Hematopoietic multipotent progenitor cell treated with erythropoietin and hydrocortisone succinate and interleukin-3 and kit ligand, for 8 days (in vitro differentiated cells): Measurements from ENCODE around the gene ARID5B.

Source experiments
- DNase-seq: peaks from one replicate; pipeline ENCODE4 v3.0.0-alpha.2; 2015

The ARID5B gene

GRCh38 chr10:61939902-61940301 lies 38.4 kb downstream of the ARID5B start:
- no peak for DNase-seq

DNA sequence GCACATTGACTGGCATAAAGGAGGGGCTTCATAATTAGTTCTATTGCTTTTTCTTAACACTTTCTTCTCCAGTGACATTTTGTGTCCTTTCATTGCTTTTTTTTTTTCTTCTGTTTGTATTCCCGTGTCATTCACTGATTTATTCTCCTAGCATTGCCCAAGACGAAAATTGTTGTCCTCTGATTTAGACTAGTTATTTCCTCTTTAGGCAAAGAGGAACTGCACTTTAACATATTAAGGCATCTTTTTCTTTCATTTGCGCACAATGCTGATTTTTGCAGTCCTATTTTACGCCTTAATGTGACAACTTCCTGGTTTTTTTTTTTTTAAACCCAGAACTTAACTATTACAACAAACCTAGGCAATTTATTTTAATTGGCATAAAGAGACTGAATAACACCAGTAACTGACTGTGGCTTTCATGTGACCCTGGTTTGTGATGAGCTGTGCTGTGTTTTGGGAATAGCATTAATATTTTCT lies 39.7 kb downstream of the ARID5B start:
- DNase-seq = peak; percentile 10

GRCh38 chr10:61942604-61943461 lies 41.3 kb downstream of the ARID5B start:
- peak; percentile 62 for DNase-seq

DNA sequence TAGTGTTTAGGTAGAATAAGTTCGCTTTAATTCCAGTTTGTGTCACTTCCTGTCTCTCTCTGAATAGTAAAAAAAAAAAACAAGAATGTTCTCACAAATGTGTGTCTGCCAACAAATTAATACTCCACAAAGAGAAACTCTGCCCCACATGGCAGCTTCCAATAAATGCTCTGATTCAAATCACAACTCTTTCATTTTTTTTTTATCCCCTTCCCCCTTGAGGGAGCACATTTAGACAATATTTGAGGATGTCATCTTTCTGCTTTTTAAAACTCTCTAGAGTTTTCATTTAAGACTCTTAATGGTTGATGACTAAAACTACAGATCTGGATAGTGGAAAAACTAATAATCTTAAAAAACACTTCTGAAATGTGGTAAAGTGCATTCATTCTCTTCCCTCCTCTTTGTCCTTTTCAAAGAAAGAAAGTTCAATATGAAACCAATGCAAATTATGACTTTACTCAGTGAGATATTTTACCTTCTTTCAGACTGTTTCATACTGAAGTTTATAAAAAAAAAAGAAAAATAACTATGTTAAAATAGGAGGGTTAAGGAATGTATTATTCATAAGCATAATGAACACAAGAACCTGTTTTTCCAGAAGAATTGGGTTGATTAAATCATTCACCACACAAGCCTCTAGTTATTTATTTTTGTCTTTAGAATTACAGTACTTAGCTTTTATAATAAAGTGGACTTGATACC lies 42.3 kb downstream of the ARID5B start:
- DNase-seq = peak; percentile 14

DNA sequence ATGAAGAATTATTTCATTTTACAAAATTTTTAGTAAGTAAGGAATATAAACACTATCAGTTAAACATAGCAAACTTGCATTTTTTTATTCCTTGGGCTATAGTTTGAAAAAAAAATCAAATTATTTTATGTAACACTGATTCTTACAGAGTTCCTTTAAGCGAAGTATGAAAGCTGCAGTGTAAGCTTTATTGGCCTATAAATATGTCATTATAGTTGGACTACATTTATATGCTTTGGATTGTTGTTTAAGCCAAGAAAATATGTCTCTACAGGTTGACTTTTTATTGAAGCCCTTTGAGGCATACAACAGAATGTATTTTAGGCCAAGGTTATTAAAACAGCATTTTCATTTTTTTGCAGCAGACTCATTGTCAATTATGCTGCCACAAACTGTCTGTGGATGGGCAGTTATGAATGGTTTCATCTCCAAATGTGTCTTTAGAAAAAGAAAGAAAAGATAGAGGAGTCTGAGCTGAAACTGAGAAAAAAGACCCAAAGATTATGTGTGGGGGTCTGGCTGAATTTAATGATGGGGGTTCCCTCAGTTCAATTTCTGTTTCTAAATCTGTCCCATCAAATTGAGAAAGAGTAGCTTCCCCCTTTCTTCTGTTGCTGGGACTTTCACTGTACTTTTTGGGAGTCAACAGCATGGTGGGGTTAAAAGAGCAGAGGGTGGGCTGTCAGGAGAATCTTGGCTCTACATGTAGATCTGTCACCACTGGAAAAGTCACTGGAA lies 43.1 kb downstream of the ARID5B start:
- DNase-seq = no peak

DNA sequence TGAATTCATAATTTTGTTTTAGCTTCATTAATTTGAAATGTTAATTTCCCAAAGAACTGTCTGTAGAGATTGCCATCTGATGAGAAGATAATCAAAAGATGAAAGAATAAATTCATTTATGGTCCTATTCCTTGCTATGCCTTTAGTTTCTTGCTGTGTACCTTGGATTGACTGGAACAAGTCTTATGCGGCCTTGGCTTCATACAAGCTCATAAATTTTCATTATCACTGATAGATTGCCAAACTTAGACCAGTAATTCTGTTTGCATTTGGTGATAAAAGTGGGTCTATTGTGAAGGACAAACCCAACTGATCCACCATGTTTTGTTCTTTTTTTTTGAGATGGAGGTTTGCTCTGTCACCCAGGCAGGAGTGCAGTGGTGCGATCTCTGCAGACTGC lies 48.2 kb downstream of the ARID5B start:
- DNase-seq = no peak

DNA sequence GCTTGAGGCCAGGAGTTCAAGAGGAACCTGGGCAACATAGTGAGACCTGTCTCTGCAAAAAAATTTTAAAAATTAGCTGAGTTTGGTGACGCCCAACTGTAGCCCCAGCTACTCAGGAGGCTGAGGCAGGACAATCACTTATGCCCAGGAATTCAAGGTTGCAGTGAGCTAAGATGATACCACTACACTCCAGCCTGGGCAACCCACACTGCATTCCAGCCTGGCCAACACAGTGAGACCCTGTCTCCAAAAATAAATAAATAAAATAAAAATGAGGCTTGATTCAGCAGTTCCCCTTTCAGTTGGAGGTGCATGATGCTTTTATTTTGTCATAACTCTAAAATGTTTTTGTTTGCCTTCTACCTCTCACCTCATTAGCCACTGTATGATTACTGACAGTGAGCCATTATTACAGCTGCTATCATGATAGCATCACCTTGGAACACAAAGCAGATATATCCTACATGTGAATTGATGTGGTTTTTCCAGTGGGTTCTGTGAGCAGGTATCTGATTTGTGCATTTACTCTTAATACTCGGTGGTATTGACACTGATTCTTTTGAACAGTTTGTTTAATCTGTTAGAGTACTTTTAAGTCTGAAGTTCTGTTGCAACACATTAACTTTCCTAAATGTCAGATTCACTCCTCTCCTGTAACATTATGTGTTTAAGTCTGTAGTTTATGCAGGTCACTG lies 49.1 kb downstream of the ARID5B start:
- DNase-seq = no peak

DNA sequence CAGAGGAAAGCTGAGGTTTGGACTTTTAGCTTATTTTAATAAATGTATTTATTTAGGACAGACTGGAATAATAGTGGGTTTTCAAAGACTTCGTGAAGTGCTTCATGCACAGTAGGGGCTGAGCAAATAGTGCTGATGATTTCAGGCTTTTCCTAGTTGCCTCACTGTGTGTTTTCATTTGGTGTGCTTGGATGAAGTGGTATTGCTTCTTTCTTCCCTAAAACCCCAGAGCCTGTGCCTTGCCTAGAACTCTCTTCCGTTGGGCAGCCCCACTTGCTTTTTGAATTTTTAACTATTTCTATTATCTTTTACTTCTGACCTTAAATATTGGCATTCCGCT lies 49.6 kb downstream of the ARID5B start:
- no peak for DNase-seq

GRCh38 chr10:61952028-61952674 lies 50.7 kb downstream of the ARID5B start:
- DNase-seq = no peak

- no peak for DNase-seq
These were observed 51.7 kb downstream of the ARID5B start for GRCh38 chr10:61953183-61953582.

GRCh38 chr10:61957806-61958205 lies 56.3 kb downstream of the ARID5B start:
- no peak for DNase-seq

DNA sequence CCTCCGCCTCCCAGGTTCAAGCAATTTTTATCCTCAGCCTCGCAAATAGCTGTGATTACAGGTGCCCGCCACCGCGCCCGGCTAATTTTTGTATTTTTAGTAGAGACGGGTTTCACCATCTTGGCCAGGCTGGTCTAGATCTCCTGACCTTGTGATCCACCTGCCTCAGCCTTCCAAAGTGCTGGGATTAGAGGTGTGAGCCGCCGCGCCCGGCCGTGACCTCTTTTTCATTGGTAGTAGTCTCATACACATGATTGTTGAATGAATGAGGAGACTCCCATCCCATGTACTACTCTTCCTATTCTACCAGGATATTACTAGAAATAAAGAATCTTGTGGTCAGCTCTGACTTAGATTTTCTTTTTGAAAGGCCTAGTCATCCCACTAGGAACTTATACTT lies 56.8 kb downstream of the ARID5B start:
- DNase-seq = no peak

DNA sequence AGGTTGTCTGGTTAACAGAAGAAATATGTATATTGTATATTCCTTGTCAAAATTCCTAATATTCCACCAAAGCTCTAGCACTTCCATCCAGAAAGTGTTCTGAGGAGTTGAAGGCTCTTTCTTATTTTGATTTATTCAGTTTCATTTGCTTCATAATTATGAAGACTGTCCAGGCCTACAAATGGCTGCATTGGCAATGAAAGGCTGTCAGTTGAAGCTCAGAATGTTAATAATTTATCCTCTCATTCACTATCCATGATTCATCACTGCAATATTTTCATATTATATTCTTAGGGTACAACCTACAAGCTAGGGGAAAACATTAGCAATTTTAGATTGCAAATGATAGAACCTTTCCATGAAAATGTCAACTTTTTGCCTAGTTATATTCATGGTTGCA lies 57.3 kb downstream of the ARID5B start:
- no peak for DNase-seq

GRCh38 chr10:61959814-61960213 lies 58.3 kb downstream of the ARID5B start:
- DNase-seq = no peak

GRCh38 chr10:61960396-61961120 lies 59.1 kb downstream of the ARID5B start:
- no peak for DNase-seq

DNA sequence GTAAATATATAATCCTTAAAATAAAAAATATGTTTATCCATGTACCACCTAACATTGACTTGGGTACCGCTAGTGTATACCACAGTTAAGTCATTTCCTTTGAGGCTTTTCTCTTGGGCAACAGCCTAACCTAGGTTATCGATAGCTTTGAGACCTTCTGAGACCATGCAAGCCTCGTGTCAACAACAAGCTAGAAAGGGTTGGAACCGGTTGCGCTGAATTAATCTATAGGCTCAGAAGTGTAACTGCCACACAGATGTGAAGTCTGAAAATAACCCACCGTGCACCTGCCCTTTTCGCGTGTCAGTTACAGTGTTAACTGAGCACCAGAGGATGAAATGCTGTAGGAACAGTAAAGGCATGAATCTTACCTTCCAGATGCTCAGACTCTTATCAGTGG lies 59.8 kb downstream of the ARID5B start:
- DNase-seq = no peak

- DNase-seq = no peak
These were observed 61.5 kb downstream of the ARID5B start for GRCh38 chr10:61962971-61963370.

- no peak for DNase-seq
These were observed 62.2 kb downstream of the ARID5B start for GRCh38 chr10:61963669-61964058.

DNA sequence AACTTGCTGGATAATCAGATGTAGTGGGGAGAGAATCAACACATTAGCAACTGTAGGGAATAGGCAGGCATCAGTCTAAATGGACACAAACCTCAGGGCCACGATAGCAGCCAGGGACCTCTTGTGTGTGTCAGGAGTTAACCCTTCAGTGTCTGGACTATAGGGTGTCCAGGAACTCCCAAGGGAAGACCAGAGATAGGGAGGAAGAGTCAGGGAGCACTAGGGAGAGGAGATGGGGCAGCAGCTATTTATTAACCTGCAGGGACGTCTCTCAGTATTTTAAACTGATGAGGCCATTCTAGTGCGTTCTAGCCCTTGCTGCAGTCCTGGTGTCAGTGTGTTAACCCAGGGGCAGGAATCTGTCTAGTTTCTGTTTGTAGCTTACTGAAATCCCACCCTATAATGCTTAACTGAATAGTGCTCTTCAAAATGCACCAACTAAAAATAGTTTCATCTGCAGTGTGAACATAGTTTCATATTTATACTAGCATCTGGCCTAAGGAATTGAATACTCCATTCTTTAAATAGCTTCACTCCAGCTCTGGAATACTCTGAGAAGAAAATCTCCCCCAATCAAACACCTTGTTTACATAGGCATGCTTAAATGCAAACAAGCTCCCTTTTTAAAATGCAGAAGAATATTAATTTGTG lies 62.7 kb downstream of the ARID5B start:
- DNase-seq = no peak

DNA sequence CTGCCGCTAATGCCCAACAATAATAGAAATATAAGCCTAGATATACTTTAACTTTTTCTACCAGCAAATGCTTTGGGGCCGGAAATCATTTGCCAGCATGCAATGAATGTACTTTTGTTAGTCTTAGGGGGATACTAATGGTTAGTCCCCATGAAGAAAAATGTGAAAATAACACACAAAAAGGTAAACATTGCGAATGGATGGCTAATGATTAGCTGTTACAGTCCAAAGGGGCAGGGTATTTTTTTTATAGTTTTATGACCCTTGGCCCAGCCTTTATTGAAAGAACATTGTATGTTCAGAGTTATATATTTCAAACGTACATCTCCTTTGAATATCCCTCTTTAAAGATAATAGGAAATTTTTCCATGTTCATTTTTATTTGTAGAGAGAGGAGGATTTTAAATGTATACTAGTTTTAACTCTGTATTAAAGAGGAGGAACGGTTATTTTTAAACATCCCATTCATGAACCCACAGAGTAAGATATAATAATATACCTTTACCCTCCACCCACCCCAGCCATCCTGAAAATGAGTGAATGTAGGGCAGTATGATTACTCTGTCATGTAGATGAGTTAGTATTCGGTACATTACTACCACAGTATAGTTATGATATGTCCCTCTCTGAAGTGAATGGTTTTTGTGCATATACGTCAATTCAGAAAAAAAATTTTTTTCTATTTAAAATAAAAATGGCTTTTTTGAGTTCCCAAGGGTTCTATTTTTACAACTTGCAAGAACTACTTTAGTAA lies 63.6 kb downstream of the ARID5B start:
- no peak for DNase-seq
